IPS-18c (cell line): ENCODE results near the gene UPF2.
"Not testable (repeated sequence)": the region's sequence is repeated elsewhere in the genome, so short reads cannot be mapped to it uniquely, and the experiment has no call there.

Source experiments
- H3K4me3 ChIP-seq: 2 replicates; pipeline ENCODE4 v1.7.0; 2013; ENCODE audit warnings: low read depth, mild to moderate bottlenecking, low read length, moderate library complexity; ENCODE audit not compliant: insufficient read depth
- H3K9me3 ChIP-seq: one replicate; pipeline ENCODE4 v1.6.1; 2013; ENCODE audit warnings: mild to moderate bottlenecking, low read length, moderate library complexity; ENCODE audit not compliant: control insufficient read depth, insufficient read depth

The UPF2 gene

GRCh38 chr10:11899067-11899876 lies 143.3 kb downstream of the UPF2 start:
- no peaks in the 10 kb centered on the region for H3K9me3 ChIP-seq

GRCh38 chr10:11898372-11899066 lies 144.1 kb downstream of the UPF2 start:
- no peak overlapping the region for H3K4me3 ChIP-seq

More at GRCh38 chr10:11899067-11899876, 143.3 kb downstream of the UPF2 start:
- H3K4me3 ChIP-seq = no peak overlapping the region

GRCh38 chr10:11898033-11898371 lies 144.6 kb downstream of the UPF2 start:
- Histone ChIP-seq H3K4me3 (no peak overlapping the region), H3K9me3 (no peaks in the 10 kb centered on the region)

More at GRCh38 chr10:11898372-11899066, 144.1 kb downstream of the UPF2 start:
- H3K9me3 ChIP-seq = no peaks in the 10 kb centered on the region

- H3K9me3 ChIP-seq = no peaks in the 10 kb centered on the region
- H3K4me3 ChIP-seq = no peak overlapping the region
These were observed 145.9 kb downstream of the UPF2 start for GRCh38 chr10:11896549-11897200.

GRCh38 chr10:11895598-11895997 lies 147.0 kb downstream of the UPF2 start:
- H3K4me3 ChIP-seq = no peak overlapping the region
- H3K9me3 ChIP-seq = no peaks in the 10 kb centered on the region

- H3K4me3 ChIP-seq = no peak overlapping the region
- H3K9me3 ChIP-seq = no peaks in the 10 kb centered on the region
These were observed 147.5 kb downstream of the UPF2 start for GRCh38 chr10:11895108-11895466.

GRCh38 chr10:11894381-11895107 lies 148.1 kb downstream of the UPF2 start:
- Histone ChIP-seq H3K4me3 (no peak overlapping the region), H3K9me3 (no peaks in the 10 kb centered on the region)

GRCh38 chr10:11893749-11894278 lies 148.8 kb downstream of the UPF2 start:
- no peak overlapping the region for H3K4me3 ChIP-seq
- no peaks in the 10 kb centered on the region for H3K9me3 ChIP-seq

- Histone ChIP-seq H3K4me3 (no peak overlapping the region), H3K9me3 (no peaks in the 10 kb centered on the region)
These were observed 150.7 kb downstream of the UPF2 start for GRCh38 chr10:11891776-11892486.

- H3K9me3 ChIP-seq = not testable (repeated sequence)
These were observed 153.3 kb downstream of the UPF2 start for GRCh38 chr10:11889263-11889662.

GRCh38 chr10:11887381-11888227 lies 155.0 kb downstream of the UPF2 start:
- no peaks in the 10 kb centered on the region for H3K9me3 ChIP-seq
- no peak overlapping the region for H3K4me3 ChIP-seq

More at GRCh38 chr10:11889263-11889662, 153.3 kb downstream of the UPF2 start:
- H3K4me3 ChIP-seq = not testable (repeated sequence)

- H3K4me3 ChIP-seq = no peak overlapping the region
These were observed 155.8 kb downstream of the UPF2 start for GRCh38 chr10:11886851-11887250.

GRCh38 chr10:11886138-11886474 lies 156.5 kb downstream of the UPF2 start:
- Histone ChIP-seq H3K9me3 (no peaks in the 10 kb centered on the region), H3K4me3 (no peak overlapping the region)

More at GRCh38 chr10:11886851-11887250, 155.8 kb downstream of the UPF2 start:
- no peaks in the 10 kb centered on the region for H3K9me3 ChIP-seq

- Histone ChIP-seq H3K4me3 (no peak overlapping the region), H3K9me3 (no peaks in the 10 kb centered on the region)
These were observed 157.0 kb downstream of the UPF2 start for GRCh38 chr10:11885437-11886137.

GRCh38 chr10:11884706-11885423 lies 157.7 kb downstream of the UPF2 start:
- Histone ChIP-seq H3K4me3 (no peak overlapping the region), H3K9me3 (no peaks in the 10 kb centered on the region)
